Measurements from ENCODE around the gene RPL3. TPM values are rescaled to one million over a fixed set of nuclear protein-coding genes. Genes with fewer than 3 reads are reported as not detected.

The RPL3 gene
- total RNA-seq, 1 experiment from 2014 or later = 867 TPM

DNA sequence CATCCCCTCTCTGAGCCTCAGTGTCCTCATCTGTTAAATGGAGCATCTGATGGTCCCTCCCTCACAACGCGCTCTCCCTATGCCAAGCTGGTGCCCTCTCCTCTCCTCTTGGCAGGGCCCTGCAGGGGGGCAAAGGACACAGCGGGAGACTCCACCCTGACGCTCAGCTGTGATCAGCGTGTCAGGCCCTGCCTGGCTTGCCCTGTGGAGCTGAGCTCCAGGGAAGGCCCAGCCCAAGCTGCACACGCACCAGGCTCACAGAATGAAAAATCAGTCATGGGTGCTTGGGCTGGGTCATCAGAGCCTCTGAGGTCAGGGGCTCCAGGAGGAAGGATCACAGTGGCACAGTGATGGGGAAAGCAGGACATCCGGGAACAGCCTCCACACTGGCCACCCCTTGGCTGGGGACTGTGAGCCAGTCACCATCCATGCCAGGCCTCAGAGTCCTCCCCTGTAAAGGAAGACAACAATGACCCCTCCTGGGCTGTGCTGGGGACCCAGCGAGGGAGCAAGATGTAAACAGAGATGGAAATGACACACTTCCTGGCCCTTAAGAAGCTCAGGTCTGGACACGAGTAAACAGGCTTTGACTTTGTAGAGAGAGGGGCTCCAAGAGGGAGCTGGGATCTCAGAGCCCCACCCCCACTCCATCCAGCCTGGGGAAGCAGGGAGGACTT lies 36.6 kb downstream of the RPL3 start:
- DNase-seq (ENCODE audit: low spot score) = no peak

DNA sequence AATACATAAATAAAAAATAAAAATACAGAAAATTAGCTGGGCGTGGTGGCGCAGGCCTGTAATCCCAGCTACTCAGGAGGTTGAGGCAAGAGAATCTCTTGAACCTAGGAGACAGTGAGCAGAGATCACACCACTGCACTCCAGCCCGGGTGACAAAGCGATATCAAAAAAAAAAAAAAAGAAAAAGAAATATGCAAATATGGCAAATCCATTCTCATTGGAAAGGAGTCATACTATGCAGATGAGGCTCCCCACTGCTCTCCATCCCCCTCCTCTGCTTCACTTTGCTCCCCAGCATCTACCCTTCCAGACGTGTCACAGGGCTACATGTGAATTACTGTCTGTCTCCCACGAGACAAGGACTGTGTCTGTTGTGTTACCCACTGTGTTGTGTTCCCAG lies 38.3 kb downstream of the RPL3 start:
- no peak for DNase-seq (ENCODE audit: low spot score)

DNA sequence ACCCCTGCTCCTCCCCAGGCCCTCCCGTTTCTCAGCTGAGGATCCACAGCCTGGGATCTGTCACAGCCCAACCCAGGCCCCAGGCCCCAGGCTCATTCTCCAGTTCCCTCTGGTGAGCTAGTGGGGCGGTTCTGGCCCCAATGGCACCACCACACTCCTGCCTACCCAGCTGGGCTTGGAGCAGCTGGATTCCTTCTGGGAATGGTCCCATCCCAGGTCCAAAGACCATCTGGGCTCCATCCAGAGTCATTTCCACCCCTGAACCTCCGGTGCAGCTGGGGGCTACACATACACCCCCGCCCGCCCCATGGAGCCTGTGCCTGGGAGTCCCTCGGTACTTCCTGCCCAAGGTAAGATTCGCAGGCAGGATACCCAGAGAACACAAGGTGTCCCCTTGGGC lies 39.2 kb downstream of the RPL3 start:
- no peak for DNase-seq (ENCODE audit: low spot score)

DNA sequence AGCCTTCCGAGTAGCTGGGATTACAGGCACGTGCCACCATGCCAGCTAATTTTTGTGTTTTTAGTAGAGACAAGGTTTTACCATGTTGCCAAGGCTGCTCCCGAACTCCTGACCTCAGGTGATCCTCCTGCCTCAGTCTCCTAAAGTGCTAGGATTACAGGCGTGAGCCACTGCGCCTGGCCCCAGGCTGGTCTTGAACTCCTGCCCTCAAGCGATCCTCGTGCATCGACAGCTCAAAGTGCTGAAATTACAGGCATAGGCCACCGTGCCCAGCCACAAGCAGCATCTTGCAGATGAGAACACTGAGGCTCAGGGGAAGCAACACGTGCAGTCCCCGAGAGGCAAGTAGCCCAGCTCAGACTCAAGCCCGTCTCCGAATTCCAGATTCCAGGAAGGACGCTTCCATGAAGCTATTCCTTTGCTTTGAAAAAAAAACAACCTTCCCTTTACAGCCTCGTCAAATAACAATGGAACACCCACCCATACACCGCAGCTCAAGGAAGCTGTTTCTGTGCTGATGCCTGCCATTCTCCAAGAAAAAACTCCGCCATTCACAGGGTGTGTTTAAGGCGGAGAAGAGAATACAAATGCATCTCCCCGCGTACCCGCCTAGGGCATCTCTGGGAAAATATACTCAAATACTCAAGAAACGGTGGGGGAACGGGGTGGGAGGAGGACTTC lies 40.1 kb downstream of the RPL3 start:
- DNase-seq (ENCODE audit: low spot score) = no peak

DNA sequence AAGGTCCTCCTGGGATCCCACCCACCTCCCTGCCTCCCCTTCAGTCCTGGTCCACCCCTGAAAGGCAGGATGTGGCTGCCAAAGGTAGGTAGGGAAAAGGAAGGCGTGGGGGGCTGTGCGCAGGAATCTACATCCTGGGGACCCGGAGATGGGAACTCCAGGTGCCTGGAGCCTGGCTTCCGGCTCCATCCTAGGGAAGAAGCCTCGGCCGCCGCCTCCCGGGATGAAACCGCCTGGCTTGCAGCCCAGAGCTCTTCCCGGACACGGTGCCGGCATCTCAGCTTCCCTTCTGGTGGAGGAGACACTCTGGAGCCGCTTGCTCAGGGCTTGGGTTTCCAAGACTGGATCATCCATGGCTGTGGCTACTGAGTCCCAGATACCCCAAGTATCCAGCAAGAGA lies 41.4 kb downstream of the RPL3 start:
- peak; percentile 55 for DNase-seq (ENCODE audit: low spot score)

DNA sequence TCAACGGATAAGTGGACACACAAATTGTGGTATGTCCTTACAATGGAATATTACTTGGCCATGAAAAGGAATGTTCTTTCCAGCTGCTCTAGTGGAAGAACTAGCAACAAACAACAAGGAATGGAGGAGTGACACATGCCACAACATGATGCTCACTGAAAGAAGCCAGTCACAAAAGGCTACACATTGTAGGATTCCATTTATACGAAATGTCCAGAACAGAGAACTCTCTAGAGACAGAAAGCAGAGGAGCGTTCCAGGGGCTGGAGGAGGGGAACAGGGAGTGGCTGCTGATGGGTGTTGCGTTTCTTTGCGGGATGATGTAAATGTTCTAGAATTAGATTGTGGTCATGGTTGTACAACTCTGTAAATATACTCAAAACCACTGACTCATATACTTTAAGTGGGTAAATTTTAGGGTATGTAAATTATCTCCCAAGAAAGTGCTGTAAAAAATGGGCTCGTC lies 42.2 kb downstream of the RPL3 start:
- no peak for DNase-seq (ENCODE audit: low spot score)

DNA sequence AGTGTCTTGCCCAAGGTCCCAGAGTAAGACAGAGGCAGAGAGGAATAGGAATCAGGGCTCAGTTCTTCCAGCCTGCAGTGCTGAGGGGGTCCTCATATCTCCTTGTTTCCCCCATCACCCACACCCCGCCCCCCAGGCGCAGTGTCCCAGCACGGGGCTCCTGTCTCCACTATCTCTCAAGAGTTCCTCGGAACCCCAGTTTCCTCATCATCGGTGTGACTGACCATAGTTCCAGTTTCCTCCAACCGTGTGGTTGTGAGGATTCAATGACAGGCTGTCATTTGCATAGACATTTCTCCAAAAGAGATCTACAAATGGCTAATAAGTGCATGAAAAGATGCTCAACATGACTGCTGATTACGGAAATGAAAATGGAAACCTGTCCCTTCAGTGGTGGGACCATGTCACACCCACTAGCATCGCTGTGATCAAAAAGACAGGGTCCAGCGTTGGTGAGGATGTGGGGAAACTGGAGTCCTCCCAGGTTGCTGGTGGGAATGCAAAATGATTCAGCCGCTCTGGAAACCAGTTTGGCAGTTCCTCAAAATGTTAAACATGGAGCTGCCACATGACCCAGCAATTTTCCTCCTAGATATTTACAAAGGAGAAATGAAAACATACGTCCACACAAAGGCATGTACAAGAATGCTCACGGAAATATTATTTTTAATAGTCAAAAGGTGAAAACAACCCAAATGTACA lies 42.8 kb downstream of the RPL3 start:
- no peak for DNase-seq (ENCODE audit: low spot score)

DNA sequence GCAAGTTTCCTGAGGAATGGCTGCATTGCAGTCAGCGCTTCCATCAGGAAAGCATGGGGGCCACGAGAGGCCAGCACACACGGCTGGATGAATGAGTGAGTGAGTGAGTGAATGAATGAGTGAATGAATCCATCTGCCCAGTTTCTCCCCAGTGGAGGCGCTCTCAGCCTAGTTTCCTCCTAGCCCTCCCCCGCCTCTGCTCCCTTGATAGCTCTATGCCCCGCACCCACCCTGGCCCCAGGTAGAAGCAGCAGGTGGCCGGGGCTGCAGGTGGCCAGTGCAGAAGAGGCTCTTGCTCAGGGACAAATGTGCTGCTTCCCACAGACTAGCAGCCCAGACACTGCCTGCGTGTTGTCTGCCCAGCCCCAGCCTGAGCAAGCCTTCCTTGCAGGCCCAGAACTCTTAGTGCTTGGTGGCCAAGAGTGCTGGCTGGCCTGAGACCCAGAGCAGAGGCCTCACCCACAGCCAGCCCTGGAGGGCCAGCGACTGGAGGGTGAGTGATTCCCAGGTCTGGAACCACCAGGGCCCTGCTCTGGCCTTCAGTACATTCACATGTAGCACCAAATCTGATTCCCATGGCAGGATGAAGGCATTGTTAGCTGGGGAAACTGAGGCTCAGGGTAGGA lies 43.5 kb downstream of the RPL3 start:
- no peak for DNase-seq (ENCODE audit: low spot score)

DNA sequence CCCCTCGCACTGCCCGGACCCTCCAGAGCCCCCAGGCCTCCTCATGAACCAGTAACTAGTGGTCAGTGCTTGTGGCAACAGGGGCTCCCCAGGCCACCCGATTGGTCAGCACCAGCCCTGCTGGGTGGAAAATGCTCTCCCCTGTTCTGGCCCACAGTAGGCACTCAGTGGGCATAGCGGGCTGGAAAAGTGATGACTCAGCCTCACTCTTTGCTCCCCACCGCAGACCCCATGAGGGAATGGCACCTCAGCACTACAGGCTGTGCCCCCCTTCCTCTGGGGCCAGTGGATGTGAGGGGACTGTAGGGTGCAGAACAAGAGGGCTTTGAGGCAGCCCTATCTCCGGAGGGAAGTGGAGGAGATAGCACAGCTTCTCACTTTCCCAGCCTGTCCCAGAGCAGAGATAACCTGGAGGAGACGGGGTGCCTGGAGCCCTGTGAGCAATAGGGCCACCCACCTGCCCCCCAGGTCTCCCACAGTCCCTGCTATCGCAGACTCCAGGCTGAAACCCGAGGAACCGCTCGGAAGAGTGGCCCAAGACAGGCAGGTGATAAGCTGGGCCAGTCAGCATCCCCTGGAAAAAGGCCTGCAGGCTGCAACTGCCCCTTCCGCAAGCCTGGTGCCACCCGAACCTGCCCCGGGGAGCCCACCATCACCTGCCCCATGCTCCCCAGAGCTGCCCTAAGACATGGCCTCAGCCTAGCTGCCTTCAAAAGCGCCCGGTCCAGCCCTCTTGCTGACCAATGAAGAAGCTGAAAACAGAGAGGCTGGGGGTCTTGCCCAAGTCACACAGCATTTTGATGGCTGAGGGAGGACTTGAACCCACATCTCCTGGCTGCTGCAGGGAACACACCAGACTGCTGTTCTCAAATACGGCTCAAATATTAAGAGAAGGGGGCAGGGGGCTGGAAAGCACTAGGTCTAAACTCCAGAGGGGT lies 45.2 kb downstream of the RPL3 start:
- no peak for DNase-seq (ENCODE audit: low spot score)

DNA sequence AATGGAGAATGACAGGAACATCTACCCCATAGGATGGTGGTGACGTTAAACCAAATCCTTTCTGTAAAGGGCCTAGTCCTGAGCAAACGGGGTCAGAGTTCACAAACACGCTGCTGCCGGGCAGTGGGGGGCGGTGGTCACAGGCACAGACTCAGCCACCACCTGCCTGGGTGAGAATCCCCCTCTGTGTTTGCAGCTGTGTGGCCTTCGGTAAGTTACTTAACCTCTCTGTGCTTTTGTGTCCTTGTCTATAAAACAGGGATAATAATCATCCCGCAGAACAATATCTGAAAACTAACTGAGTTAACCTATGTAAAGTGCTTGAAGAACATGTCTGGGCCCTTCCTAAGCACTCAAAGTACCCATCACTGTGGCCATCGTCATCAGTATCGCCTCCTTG lies 48.6 kb downstream of the RPL3 start:
- DNase-seq (ENCODE audit: low spot score) = no peak

DNA sequence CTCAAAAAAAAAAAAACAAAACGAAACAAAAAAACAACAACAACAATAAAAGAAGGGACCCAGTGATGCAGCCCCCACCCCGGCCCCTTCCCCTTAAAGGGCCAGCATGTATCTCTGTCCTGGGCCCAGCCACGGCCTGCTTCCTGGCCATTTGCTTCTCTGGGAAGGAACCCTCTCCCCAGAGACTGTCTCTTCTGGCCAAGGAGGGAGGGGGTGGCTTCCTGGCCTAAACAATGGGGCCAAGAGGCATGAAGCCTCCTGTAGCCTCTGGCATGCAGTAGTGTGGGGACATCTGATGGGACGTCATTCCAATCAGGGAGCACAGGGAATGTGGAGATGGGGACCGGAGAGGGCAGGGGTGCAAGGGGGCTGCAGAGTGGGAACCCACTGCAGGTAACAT lies 49.1 kb downstream of the RPL3 start:
- DNase-seq (ENCODE audit: low spot score) = no peak

DNA sequence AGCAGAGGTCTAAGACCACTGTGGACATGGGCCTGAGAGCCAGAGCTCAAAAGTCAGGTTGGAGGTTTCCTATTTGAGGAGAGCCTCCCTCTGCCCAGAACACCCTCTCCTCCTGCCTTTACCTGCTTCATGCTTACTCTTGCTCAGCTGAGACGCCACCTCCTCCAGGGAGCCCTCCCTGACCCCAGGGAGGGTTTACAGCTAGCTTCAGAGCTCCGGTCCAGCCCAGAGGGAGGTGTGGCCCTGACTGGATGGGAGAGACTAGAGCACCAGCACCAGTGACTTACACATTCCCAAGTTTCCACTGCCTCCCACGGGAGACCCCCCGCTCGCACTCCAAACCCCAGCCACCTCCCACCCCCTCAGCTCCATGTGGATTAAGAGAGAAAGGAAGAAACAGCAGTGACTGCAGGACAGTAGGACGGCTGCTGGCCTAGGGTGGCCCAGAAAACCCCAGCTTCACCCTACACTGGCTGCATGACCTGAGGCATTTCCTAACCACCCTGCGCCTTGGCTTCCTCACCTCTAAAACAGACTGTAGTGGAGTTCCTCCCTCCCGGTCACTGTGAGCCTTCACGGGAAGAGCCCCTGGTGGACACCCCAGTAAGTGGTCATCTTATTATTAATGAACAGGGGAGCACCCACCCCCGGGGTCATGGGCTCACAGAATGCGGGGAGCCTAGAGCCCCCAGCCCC lies 50.2 kb downstream of the RPL3 start:
- DNase-seq (ENCODE audit: low spot score) = no peak

DNA sequence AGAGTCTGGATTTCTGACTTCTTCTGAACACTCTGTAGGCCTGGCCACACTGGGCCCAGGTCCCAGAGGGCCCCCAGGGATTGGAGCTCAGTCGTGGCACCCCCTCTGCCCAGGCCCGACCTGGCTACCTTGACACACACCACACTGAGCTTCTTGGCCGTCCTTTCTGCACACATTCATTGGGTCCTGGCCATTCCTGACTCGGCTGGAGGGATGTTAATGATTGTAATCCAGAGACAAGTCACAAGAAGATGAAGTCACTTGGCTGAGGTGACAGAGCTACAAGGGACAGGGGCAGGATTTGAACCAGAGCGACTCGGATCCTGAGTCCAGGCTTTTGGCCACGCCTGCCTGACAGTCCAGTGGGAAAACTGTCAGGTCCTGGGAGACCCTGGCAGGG lies 50.8 kb downstream of the RPL3 start:
- no peak for DNase-seq (ENCODE audit: low spot score)

DNA sequence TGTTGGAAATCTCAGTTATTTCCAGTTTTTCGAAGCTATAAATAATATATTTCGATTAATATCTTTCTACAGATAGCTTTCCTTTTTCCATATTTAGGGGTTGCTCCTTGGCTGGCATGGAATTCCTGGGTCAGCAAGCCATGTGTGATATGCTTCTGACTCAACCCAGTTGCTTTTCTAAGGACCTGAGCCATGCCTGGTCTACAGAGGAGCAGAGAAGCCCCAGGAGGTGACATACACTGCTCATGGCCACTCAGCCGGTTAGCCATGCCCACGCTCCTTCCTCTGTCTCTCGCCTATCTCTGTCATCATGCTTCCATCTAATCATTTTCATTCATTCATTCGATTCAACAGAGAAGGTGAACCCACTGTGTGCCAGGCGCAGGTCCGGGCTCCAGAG lies 51.4 kb downstream of the RPL3 start:
- no peak for DNase-seq (ENCODE audit: low spot score)

DNA sequence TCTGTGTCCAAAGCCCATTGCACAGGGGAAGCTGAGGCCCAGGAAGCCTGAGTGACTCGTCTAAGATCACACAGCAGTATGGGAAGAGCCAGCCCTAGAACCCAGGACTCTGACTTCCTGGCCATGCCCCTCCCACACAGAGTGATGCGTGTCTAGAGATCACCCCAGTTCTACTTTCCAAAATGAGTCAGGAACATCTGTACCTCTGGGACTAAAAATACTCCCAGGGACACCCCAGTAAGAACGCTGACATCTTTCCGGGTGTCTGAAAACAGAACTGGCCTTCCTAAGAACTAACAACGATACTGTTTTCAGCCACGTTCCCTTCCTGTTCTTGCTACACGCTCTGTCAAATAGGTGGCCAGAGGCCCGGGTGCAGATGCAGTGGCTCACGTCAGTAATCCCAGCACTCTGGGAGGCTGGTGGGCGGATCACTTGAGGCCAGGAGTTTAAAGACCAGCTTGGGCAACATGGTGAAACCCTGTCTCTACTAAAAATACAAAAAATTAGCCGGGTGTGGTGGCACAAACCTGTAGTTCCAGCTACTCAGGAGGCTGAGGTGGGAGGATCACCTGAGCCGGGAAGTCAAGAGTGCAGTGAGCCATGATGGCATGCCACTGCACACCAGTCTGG lies 52.9 kb downstream of the RPL3 start:
- DNase-seq (ENCODE audit: low spot score) = no peak

DNA sequence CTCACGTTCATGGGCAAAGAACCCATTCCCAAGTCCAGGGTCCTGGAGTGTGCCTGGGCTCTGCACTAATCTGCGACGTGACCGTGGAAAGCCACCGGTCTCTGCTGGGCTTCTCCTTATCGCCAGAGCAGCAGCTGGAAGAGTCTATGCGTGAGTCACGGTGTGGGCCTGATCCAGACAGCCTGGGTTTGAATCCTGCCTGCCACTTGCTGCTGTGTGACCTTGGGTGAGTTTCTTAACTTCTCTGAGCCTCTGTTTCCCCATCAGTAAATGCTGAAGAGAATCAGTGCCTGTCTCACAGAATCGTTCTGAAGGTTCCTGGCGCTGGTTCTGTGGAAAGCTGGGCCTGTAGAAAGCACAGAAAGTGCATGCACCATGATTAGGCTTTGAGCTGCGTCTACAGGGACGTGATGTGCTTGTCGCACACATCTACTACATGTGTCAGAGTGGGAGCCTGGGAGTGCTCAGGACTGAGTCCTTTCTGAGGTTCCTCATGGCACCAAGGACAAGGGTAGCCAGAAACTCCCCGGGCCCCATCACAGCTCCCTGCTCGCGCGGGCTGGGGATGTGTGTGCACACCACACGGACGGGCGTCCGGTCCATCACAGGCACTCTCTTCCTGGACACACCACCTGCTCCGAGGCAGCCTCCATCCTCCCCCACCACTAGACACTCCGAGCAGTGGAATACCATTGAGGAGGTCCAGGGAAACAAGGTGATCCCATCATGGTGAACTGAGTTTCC lies 54.1 kb downstream of the RPL3 start:
- no peak for DNase-seq (ENCODE audit: low spot score)

DNA sequence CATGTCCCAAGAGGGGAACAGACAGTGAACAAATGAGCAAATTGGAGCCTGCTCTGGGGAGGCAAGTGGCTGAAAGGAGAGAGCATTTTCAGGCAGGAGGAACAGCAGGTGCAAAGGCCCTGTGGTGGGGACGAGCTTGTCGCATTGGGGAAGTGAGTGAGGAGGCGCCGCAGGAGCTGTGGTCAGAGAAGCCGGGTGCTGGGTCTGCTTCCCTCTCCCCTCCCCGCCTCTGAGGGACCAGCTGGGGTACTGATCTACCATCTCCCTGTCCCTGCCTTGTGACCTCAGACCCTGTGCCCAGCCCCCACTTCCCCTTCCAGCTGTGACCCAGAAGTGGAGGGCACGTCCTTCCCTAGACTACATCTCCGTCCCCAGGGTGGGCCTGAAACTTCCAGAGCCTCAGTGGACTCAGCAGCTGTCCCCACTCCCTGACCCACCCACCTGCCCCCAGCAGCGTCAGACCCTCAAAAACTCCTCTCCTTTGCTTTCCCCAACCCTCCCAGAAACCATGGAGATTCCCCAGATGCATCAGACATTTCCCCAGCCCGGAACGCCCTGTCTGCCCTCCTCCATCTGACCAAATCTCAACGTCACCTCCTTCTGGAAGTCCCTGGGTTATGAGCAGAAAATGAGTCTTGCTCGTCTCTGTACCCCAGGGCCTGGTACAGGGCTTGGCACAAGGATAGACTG lies 54.9 kb downstream of the RPL3 start:
- DNase-seq (ENCODE audit: low spot score) = no peak

DNA sequence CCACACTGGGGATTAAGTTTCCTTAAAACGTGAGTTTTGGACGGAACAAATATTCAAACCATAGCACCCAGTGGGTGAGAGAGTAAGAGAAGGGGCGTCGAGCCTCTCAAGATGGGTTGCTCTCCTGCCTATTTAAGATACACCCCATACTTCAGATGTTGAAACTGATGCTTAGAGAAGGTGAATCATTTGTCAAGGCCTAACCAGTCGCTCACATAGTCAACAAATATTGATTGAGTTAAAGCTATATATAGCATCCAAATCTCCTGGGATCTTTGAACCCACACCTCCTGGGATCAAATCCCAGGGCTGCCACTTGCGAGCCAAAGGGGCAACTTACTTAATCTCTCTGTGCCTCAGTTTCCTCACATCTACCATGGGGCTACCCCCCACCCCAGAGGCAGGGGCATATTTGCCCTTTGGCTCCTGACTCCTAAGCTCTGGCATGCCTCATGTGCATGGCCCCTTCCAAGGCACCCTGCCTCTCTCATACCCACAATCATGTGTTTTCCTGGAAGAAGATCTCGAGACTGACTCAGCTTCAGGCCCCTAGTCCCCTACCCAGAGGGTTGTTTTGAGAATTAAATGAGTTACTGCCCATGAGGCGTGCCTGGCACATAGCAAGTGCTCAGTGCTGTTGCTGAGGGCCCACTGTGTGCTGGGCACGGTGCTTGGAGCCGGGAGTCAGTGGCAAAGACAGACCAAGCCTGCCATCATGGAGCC lies 55.6 kb downstream of the RPL3 start:
- DNase-seq (ENCODE audit: low spot score) = no peak

All from A172 (cell line).